AG08396 (cell line): Measurements from ENCODE around the gene FFAR1.

ENCODE experiments used
- DNase-seq: peaks from one replicate; pipeline ENCODE4 v3.0.0; 2012; ENCODE audit warnings: low spot score, mixed read lengths

Gene FFAR1, protein sequence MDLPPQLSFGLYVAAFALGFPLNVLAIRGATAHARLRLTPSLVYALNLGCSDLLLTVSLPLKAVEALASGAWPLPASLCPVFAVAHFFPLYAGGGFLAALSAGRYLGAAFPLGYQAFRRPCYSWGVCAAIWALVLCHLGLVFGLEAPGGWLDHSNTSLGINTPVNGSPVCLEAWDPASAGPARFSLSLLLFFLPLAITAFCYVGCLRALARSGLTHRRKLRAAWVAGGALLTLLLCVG (N-terminal part only)

DNA sequence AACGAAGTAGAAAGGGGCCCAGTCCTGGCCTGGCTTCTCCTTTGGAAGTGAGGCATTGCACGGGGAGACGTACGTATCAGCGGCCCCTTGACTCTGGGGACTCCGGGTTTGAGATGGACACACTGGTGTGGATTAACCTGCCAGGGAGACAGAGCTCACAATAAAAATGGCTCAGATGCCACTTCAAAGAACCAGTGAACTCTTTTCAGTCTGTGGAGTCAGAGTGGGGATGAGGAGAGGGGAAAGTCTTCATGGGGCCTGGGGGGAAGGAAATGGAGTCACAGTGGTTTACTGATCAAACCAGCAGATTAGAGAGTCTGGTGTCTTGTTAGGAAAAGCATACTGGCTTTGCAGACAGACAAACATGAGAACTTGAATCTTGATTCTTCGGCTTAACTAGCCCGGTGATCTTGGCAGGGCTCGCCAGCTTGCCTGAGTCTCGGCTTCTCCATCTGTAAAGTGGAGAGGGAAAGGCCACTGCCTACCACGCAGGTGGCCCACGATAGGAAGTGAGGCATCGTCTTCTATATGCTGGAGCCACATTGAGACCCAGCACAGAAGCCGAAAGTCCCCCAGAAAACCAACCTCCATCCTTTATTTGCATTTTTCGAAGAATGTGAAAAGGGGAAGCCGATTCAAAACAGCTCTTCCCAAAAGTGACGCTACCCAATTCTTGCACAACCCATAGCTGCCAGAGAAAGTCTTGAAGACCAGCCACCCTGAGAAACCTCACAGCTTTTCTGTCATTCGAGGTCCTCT is at the start of gene FFAR1:
TSS of gene FFAR1 (plus strand) at position 732 of the 759 bp plus-strand sequence. CDS start 3,650 bp downstream, outside the sequence.
- no peak for DNase-seq

DNA sequence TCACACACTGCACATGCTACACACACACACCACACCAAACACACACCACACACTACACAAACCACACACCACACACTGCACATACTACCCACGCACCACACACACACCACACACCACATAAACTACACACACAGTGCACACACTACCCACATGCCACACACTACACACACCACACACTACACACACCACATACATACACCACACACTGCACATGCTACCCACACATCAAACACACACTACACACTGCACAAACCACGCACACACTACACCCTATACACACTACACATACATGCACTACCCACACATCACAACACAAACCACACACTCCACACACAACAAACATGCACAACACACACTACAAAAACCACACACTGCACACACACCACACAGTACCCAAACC is 49.8 kb upstream of the FFAR1 start:
- no peak for DNase-seq

DNA sequence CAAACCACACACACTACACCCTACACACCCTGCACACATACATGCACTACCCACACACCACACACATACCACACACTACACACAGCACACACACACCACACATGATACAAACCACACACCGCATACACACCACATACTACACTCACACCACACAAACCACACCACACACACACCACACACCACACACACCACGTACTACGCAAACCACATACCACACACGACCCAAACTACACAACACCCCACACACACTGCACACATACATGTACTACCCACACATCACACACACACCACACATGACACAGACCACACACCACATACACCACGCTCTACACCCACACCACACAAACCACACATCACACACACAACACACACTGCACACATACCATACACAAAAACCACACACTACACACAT is 49.1 kb upstream of the FFAR1 start:
- no peak for DNase-seq

DNA sequence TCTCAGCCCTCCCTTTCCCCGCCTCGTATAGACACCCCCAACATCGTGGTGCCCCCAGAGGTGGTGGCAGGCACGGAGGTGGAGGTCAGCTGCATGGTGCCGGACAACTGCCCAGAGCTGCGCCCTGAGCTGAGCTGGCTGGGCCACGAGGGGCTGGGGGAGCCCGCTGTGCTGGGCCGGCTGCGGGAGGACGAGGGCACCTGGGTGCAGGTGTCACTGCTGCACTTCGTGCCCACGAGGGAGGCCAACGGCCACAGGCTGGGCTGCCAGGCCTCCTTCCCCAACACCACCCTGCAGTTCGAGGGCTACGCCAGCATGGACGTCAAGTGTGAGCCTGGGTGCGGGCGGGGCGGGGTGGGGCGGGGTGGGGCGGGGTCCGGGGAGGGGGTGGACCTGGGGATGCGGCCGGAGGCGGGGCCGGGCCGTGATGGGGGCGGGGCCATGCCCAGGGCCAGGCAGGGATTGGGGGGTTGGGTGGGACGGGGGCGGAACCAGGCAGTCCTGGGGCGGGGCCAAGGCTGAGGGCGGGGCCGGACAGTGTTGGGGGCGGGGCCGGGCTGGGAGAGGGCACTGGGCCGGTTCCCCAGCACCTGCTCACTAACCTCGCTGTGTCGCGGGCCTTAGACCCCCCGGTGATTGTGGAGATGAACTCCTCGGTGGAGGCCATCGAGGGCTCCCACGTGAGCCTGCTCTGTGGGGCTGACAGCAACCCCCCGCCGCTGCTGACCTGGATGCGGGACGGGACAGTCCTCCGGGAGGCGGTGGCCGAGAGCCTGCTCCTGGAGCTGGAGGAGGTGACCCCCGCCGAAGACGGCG is 48.0 kb upstream of the FFAR1 start:
- no peak for DNase-seq

DNA sequence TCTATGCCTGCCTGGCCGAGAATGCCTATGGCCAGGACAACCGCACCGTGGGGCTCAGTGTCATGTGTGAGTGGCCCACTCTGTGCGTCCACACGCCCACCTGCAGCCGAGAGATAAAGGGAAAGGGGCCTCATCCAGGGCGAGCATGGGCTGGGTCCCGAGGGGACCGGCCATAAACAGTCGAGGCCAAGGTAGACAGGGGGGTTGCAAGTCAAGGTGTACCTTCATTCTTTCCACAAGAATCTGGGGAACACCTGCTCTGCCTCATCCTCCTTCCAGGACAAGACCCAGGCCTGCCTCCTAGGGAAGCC is 47.4 kb upstream of the FFAR1 start:
- DNase-seq = no peak

DNA sequence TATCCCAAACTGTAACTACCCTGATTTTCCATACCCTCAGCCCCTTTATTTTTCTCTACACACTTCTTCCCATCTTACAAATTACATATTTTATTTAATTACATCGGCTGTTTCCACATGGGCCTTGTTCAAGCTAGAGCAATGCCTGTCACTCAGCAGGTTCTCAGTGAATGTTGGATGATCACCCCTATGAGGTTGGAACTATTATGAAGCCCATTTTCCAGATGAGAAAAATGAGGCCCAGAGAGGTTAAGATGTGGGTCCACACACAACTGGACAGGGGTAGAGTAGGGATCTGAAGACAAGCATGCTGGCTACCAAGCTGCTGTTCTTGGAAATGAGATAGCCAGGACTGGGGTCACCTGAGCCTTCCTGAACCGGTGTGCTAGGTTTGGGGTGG is 45.7 kb upstream of the FFAR1 start:
- no peak for DNase-seq

DNA sequence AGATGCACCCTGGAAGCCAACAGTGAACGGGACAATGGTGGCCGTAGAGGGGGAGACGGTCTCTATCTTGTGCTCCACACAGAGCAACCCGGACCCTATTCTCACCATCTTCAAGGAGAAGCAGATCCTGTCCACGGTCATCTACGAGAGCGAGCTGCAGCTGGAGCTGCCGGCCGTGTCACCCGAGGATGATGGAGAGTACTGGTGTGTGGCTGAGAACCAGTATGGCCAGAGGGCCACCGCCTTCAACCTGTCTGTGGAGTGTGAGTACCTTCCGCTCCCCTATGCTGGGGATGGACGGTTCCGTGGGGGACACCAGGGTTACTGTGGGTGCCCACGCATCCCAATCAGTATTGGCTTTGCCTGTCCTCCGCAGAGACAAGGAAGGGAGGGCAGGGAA is 45.3 kb upstream of the FFAR1 start:
- no peak for DNase-seq

DNA sequence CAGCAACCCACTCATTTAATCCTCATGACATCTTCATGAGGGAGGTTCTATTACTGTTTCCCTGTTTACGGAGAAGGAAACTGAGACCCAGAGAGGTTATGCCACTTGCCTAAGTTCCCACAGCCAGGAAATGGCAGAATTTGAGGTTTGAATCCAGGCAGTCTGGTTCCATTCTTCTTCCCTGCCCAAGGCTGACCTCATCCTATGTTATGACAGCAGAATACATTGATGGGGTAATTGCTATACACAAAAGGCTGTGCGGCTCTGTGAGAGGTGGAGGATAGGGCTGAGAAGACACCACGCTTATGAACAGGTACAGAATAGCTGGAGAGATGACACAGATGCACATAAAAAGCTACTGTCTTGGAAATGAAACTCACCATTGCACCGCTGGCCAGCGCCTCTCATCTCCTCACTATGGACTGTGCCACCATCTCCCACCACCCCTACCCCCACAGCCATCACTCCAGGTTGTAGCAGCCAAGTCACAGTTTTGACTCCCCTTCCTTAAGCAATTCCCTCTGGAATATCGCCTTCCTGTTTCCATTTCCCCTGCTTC is 44.3 kb upstream of the FFAR1 start:
- no peak for DNase-seq

DNA sequence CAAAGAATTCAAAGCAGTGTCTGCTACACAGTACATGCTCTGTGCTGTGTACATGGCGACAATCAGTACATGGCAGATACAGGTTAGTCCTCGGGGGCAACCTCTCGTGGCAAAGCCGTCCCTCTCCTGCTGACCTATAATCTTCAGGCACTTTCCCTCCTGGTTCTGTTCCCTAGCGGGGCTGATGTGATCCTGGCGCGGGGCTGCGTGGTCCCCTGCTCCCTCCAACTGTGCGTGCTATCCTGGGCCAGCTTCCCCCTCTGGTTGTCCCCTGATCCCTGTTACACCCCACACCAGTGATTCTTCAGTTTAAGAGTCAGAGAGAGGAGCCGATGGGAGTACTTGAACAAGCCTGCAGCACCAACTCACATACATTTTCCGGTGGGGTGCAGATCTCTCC is 43.7 kb upstream of the FFAR1 start:
- DNase-seq = no peak

DNA sequence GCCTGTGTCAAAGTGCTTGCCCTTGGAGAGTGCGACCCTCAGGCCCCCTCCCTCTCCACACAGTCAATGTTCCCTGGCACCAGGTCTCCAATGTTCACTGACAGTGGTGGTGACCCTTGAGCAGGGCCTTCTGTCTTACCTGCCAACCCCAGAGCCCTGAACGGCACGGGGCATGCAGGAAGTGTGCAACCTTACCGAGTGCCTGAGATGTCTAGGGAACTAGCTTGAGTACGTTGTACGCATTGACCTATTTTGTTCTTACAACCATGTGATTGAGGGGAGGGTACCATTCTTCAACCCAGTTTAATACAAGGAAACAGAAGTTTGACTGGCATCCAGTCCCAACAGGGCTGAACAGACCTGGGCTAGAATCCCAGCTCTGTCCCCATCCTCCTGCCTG is 42.5 kb upstream of the FFAR1 start:
- DNase-seq = no peak

DNA sequence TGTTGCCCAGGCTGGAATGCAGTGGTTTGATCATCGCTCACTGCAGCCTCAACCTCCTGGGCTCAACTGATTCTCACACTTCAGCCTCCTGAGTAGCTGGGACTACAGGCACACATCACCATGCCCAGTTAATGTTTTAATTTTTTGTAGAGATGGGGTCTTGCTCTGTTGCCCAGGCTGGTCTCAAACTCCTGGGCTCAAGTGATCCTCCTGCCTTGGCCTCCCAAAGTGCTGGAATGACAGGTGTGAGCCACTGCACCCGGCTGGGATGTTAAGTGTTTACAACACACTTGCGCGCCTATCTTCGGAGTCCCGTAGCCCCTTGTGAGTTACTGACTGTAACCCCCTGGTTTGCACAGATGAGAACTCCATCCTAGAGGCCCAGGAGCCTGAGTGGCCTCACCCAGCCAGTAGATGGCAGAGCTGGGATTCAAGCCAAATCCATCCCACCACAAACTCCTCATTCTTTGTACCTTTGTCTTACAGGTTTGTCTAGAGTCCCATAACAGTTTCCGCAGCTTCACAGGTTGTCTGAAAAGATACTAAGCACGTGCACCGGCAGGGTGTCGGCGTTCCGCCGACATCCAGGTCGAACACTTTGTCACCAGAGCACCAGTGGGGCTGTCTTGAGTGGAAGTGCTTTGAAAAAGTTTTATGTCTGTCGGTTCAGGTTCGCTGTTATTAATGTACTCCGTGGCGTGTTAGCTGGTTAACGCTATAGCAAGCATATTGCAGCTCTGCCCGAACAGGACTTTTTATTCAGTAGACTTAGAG is 41.0 kb upstream of the FFAR1 start:
- DNase-seq = no peak

DNA sequence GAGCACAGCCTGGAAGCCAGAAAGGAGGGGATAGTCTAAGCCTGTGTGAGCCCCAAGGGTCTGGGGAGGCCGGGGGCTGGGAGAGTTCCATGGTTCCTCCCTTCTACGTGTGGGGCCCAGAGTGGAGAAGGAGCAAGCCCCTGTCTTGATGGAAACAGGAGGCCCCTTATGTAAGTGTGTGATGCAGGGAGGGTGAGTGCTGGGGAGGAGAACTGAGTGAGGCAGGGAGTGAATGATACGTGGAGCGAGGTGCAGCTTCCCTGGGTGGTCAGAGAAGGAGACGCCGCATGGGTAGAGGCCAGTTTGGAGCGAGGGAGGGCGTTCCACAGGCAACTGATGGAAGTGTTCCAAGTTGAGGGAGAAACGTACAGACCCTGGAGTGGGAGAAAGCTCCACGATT is 39.8 kb upstream of the FFAR1 start:
- DNase-seq = no peak

DNA sequence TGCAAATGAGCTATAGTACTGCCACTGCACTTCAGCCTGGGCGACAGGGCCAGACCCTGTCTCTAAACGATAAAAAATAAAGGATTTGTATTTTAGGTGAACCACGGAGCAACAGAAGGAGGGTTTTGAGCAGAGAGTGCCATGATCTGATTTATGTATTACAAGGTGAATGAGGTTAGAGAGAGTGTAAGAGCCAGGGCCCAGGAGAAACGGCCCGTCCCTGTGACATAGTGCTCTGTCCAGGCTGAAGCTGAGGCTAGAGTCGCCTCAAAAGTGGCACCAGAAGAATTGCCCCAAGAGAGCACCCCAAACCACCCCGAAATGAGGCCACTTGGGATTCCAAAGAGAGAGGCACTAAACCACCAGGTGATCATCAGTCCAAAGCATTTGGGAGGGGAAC is 38.8 kb upstream of the FFAR1 start:
- no peak for DNase-seq

DNA sequence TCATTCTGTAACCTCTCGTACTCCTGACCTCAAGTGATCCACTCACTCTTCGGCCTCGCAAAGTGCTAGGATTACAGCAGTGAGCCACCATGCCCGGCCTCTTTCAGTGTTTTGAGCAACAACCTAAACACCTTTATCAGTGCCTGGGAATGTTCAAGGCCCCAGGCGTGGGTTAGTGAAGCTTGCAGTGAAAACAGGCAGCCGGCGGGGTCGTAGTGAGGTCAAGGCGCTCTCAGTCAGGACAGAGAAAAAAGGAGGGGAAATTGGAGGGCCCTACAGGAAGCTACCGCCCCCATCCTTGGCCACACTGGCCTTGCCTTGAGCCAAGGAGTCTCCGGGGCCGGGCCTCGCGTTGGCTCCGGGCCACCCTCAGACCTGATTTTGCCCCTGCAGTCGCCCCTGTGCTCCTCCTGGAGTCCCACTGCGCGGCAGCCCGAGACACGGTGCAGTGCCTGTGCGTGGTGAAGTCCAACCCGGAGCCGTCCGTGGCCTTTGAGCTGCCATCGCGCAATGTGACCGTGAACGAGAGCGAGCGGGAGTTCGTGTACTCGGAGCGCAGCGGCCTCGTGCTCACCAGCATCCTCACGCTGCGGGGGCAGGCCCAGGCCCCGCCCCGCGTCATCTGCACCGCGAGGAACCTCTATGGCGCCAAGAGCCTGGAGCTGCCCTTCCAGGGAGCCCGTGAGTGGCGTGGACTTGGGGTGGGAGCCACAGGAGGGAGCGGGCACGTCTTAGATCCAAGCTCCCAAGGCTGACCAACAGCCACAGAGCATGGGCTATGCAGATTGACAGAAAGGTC is 38.0 kb upstream of the FFAR1 start:
- DNase-seq = no peak

DNA sequence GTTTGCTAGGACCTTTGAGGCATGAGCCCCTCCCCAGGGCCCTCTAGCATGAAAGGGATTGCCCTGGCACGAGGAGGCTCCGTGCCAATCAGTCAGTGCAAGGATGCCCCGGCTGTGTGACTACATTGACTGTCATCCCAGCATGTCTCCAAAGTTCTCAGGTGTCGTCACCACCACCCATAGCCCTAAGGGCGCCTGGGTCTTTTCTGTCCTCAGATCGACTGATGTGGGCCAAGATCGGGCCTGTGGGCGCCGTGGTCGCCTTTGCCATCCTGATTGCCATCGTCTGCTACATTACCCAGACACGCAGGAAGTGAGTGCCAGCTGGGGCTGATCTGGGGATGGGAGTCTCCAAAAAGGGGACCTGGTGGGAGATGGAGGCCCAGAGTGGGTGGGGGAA is 37.4 kb upstream of the FFAR1 start:
- DNase-seq = no peak

DNA sequence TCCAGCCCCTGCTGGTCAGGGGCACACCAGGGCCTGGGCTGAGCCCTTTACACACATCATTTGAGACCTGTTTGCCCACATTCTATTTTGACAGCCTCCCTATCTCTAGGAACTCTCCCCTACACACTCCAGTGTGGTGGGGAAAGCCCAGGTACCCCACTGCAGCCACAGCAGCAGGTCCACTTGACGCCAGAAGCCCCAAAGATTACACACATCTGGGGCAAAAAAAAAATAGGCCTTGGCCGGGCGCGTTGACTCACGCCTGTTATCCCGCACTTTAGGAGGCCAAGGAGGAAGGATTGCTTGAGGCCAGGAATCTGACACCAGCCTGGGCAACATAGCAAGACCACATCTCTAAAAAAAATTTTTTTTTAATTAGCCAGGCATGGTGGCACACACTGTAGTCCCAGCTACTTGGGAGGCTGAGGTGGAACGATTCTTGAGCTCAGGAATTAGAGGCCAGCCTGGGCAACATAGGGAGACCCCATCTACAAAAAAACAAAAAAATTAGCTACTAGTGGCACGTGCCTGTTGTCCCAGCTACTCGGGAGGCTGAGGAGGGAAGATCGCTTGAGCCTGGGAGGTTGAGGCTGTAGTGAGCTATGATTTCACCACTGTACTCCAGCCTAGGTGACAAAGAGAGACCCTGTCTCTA is 36.8 kb upstream of the FFAR1 start:
- DNase-seq = no peak

DNA sequence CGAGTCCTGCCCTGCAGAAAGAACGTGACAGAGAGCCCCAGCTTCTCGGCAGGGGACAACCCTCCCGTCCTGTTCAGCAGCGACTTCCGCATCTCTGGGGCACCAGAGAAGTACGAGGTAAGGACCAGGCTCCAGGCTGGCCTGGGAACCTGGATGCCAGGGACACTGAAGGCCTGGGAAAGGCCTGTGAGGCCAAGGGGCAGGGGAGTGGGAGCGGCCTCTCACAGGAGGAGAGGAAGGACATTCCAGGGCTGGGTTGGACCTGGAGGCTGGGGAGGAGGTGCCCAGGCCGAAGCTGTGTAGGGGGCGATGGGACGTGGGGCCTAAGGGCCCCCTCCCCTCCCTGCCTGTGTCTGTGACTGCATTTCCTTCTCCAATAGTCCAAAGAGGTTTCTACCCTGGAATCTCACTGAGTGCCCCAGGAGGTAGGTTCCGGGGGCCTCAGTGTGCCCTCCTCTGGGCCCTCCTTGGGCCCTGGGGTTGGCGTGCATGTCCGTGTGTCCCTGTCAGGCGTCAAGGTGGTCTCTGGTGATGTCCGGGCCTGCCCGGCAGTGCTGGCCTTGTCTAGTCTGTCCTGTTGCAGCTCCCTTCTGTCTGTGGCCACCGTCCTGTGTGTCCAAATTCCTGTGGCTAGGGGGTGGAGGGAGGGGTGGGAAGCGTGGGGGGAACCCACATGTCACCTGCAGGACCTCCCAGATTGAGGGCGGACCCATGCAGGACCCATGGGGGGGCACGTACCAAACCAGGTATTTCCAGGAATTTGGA is 35.6 kb upstream of the FFAR1 start:
- DNase-seq = no peak

DNA sequence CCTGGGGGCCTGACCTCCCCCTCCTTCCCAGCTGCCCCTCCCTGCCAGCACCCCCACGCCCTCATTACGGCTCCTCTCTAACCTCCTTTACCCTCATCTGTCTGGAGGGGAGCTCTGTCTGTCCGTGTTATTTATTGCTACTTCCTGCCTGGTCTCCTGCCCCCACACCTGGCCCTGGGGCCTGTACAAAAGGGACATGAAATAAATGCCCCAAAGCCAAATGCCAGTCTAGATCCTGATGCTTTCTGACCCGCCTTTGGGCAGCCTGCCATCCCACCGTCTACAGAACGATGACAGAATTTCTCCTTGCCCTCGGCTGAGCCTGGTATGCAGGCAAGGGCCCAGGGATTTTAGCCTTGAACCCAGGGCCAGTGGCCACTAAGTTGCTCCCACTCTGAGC is 34.1 kb upstream of the FFAR1 start:
- no peak for DNase-seq

DNA sequence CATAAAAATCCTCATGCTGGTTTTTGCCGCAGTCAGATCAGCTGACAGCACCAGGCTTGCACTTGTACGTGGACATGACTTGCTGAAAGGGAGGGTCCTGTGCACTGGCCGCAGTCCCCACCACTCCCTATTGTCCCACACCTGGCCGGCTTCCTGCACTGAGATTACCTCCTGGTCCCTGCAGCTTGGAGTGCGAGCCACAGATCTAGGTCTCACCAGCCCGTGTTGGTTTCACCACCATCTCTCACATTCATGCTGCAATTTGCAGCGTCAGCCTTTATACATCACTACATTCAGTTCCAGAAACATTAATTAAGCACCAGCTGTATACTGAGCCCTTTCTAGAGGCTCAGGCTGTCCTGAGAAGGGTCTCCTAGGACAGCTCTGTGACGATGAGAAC is 33.7 kb upstream of the FFAR1 start:
- DNase-seq = no peak
